ENCODE results near the gene GREB1.

- no peak for TF ChIP-seq CTCF (conservative IDR thresholded peaks at IDR 0.05; ENCODE audit: low read depth, low read length)
- TF ChIP-seq EZH2 (IDR thresholded peaks at IDR 0.05; ENCODE audit: low read length, unreplicated experiment): no peak
- TF ChIP-seq EZH2phosphoT487 (IDR thresholded peaks at IDR 0.05; ENCODE audit: borderline replicate concordance, low read length): no peak
These were observed 78.8 kb downstream of the GREB1 start for GRCh38 chr2:11612553-11613215.
